Effector memory CD8-positive, alpha-beta T cell (primary cell): ENCODE measurements around the gene BEX5.
A peak's percentile ranks its signal among the peaks of the same experiment; 100 is the strongest.
"Not testable (repeated sequence)": the region's sequence is repeated elsewhere in the genome, so short reads cannot be mapped to it uniquely, and the experiment has no call there.

Experiments used
- ATAC-seq: fragments of 150-1000 bp; cut with Tn5 transposase; replicated peaks from 2 replicates; pipeline ENCODE4 v1.10.0; 2021; ENCODE audit warnings: mild to moderate bottlenecking, moderate library complexity
- DNase-seq, 3 experiments: peaks; one replicate each; pipeline ENCODE4 v3.0.0; 2021
- H3K27ac Mint-ChIP-seq, 2 donors: one replicate each; pipeline ENCODE4 v1.8.0; 2022; ENCODE audit warnings: mild to moderate bottlenecking in 2 of 2, mixed read lengths in 2 of 2, moderate library complexity in 2 of 2
- H3K27me3 Mint-ChIP-seq, 2 donors: one replicate each; pipeline ENCODE4 v1.8.0; 2022; ENCODE audit warnings: mixed read lengths in 2 of 2
- H3K36me3 Mint-ChIP-seq: one replicate; pipeline ENCODE4 v1.8.0; 2022; ENCODE audit warnings: mild to moderate bottlenecking, moderate library complexity, mixed read lengths; ENCODE audit not compliant: insufficient read depth
- H3K4me1 Mint-ChIP-seq, 2 donors: one replicate each; pipeline ENCODE4 v1.8.0; 2022; ENCODE audit warnings: low read depth in 2 of 2, mixed read lengths in 2 of 2
- H3K4me3 Mint-ChIP-seq, 2 donors: one replicate each; pipeline ENCODE4 v1.8.0; 2022; ENCODE audit warnings: mild to moderate bottlenecking in 2 of 2, mixed read lengths in 2 of 2, moderate library complexity in 2 of 2
- H3K9me3 Mint-ChIP-seq, 2 donors: one replicate each; pipeline ENCODE4 v1.8.0; 2022; ENCODE audit warnings: mixed read lengths in 2 of 2
- total RNA-seq, 9 experiments: gene quantifications; one replicate each; lab custom pipeline; 2026; lab: John Stamatoyannopoulos, UW

The BEX5 gene
- 1.6 to 13.0 (median 3.8) reads per million in 9 experiments for total RNA-seq

DNA sequence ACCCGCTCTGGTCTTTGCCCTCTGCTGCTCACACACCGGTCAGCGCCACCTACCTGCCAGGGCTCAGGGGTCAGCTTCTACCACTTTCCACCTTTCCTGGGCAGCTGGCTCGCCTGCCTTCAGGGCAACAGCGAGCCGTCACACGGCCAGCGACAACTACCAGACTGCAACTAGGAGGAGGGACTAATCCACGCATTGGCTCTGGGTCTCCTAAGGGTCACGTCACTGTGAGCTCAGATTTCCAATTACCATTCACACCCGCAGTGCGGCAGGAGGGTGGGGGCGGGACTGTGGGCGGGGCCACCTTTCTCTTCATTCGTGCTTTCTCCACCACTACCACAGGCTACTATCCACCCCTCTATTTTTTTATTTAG is at the start of gene BEX5:
Gene BEX5, minus strand, starts transcription at position 172 of the 374 bp plus-strand sequence. CDS start 1,712 bp downstream, outside the sequence.
- DNase-seq = peak; percentile 24 to 40 (median 35)
- Mint-ChIP-seq H3K9me3 (no peaks in the 10 kb centered on the region), H3K4me1 (peaks cover 15 to 19% of the 10 kb centered on the region in 2 donors), H3K36me3 (peaks cover 8% of the 10 kb centered on the region), H3K27ac (peak within 1 kb of the TSS; percentile 97 to 99), H3K4me3 (peak within 1 kb of the TSS; percentile 90 to 99), H3K27me3 (no peaks in the 10 kb centered on the region)
- ATAC-seq = peak; percentile 95

- DNase-seq (no peak), ATAC-seq (no peak)
- Mint-ChIP-seq H3K9me3 (peaks cover 0 to 4% of the 10 kb centered on the region in 2 donors), H3K4me1 (no peaks in the 10 kb centered on the region), H3K4me3 (no peak overlapping the region), H3K27ac (no peak overlapping the region), H3K27me3 (peaks cover 0 to 9% of the 10 kb centered on the region in 2 donors), H3K36me3 (no peaks in the 10 kb centered on the region)
Observed at GRCh38 chrX:102185967-102186720, 30.4 kb upstream of the BEX5 start.

DNA sequence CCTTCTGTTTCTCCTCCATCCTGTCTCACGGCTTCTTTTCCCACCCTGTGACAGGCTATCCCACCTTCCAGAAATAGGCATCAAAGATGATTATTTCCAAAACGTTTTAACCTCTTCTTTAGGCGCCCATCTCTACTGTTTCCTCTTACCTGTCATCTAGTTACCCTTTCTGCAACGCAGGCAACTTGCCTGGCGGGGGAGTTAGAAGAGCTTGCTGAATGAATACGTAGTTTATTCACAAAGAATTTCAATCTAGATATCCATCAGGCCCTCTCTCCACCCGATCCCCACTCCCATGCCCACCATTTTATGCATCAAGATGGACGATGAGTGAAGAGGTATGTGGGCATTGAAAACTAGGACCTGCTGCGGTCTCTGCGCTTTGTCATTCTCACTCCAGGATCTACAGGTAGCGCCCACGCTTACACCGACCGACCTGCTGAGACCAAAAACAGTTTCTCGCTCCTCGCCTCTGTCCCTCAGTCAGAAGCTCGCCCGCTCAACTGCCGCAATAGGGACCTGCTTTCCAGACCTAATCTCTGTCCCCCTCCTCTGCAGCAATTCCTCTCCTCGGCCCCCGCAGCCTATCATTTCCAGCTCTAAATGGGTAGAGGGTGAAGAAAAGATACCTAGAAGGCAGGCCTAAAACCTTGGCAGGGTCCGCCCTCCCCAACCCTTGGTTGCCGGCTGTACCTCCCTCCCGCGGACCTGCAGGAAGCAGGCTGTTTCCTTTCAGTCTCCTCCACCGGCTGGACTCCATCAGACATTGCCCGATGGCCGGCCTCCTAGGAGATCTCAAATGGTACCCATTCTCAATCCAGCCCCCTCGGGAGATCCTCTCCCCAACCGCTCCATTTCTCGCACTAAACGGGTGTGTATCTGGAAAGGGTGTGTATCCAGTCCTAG is 624 bp downstream of the BEX5 start:
- H3K9me3 Mint-ChIP-seq = no peaks in the 10 kb centered on the region
- peak overlapping the region; percentile 97 to 99 for H3K27ac Mint-ChIP-seq
- H3K4me1 Mint-ChIP-seq = peaks cover 15 to 19% of the 10 kb centered on the region in 2 donors
- DNase-seq = peak in 1 of 3 experiments; percentile 8
- peaks cover 8% of the 10 kb centered on the region for H3K36me3 Mint-ChIP-seq
- no peaks in the 10 kb centered on the region for H3K27me3 Mint-ChIP-seq
- H3K4me3 Mint-ChIP-seq = peak overlapping the region; percentile 90 to 99
- ATAC-seq = peak; percentile 43

- H3K36me3 Mint-ChIP-seq = peaks cover 8% of the 10 kb centered on the region
- H3K9me3 Mint-ChIP-seq = no peaks in the 10 kb centered on the region
- peak overlapping the region; percentile 90 to 99 for H3K4me3 Mint-ChIP-seq
- no peaks in the 10 kb centered on the region for H3K27me3 Mint-ChIP-seq
- peak overlapping the region; percentile 97 to 99 for H3K27ac Mint-ChIP-seq
- ATAC-seq (peak; percentile 7), DNase-seq (peak in 1 of 3 experiments; percentile 1)
- peaks cover 15 to 19% of the 10 kb centered on the region in 2 donors for H3K4me1 Mint-ChIP-seq
Observed at GRCh38 chrX:102154218-102154860, 1.4 kb downstream of the BEX5 start.

GRCh38 chrX:102142274-102142673 is 13.5 kb downstream of the BEX5 start, which contains the start of gene TCEAL6:
TCEAL6 (minus strand) TSS chrX:102142481.
- peaks cover 17 to 30% of the 10 kb centered on the region in 2 donors for H3K27me3 Mint-ChIP-seq
- DNase-seq, H3K4me3 Mint-ChIP-seq, ATAC-seq, H3K9me3 Mint-ChIP-seq, H3K4me1 Mint-ChIP-seq, H3K27ac Mint-ChIP-seq, H3K36me3 Mint-ChIP-seq: not testable (repeated sequence)

DNA sequence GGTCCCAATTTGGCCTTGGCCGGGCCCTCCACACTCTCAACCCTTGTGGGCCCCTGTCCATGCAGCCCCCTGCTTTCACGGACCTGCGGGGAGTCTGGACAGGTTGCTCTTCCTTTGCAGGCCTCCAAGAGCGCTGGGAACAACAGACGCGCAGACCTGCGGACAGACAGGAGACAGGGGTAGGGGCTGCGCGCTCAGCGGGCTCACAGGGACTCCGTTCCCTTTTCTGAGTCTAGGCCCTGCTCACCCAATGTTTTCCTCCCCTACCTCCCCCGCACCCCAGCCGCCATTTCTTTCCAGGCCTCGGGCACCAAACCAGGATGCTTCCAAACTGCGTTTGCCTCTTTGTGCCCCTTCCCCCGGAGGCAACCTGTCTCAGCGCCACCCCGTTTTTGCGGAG is 14.1 kb downstream of the BEX5 start:
- peaks cover 17 to 30% of the 10 kb centered on the region in 2 donors for H3K27me3 Mint-ChIP-seq
- not testable (repeated sequence) for DNase-seq, H3K27ac Mint-ChIP-seq, H3K4me3 Mint-ChIP-seq, H3K9me3 Mint-ChIP-seq, H3K4me1 Mint-ChIP-seq, ATAC-seq, H3K36me3 Mint-ChIP-seq

- ATAC-seq = not testable (repeated sequence)
Observed at GRCh38 chrX:102140876-102141275, 14.9 kb downstream of the BEX5 start.

GRCh38 chrX:102138064-102138463 is 17.7 kb downstream of the BEX5 start:
- Mint-ChIP-seq H3K36me3 (no peaks in the 10 kb centered on the region), H3K27me3 (peaks cover 18 to 28% of the 10 kb centered on the region in 2 donors), H3K9me3 (no peaks in the 10 kb centered on the region), H3K4me3 (no peak overlapping the region), H3K27ac (no peak overlapping the region), H3K4me1 (peaks cover 0 to 3% of the 10 kb centered on the region in 2 donors)
- ATAC-seq (no peak), DNase-seq (no peak)

More at GRCh38 chrX:102140876-102141275, 14.9 kb downstream of the BEX5 start:
- H3K27ac Mint-ChIP-seq, H3K4me3 Mint-ChIP-seq, H3K36me3 Mint-ChIP-seq, H3K9me3 Mint-ChIP-seq, H3K4me1 Mint-ChIP-seq, DNase-seq: not testable (repeated sequence)
- H3K27me3 Mint-ChIP-seq = peaks cover 17 to 30% of the 10 kb centered on the region in 2 donors

DNA sequence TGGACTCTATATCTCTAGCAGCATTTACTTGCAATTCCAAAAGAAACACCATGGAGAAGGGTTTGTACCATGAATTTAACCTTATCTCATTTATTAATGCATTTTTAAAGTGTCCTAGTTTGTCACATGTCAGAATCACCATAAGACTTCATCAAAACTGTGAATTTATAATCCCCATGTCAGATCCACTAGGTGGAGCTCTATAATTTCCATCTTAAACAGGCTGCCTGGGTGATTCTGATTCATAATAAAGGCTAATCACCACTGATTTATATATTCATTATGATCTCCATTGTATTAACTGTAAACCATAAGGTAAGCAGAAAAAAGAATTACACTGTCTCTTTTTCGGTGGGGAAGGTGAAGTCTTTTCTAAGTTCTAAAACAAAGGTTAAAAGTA is 26.3 kb downstream of the BEX5 start:
- H3K4me3 Mint-ChIP-seq = no peak overlapping the region
- H3K27me3 Mint-ChIP-seq = peaks cover 31 to 43% of the 10 kb centered on the region in 2 donors
- H3K4me1 Mint-ChIP-seq = peaks cover 5 to 10% of the 10 kb centered on the region in 2 donors
- peaks cover 4% of the 10 kb centered on the region for H3K36me3 Mint-ChIP-seq
- no peak overlapping the region for H3K27ac Mint-ChIP-seq
- H3K9me3 Mint-ChIP-seq = no peaks in the 10 kb centered on the region
- DNase-seq (no peak), ATAC-seq (no peak)

DNA sequence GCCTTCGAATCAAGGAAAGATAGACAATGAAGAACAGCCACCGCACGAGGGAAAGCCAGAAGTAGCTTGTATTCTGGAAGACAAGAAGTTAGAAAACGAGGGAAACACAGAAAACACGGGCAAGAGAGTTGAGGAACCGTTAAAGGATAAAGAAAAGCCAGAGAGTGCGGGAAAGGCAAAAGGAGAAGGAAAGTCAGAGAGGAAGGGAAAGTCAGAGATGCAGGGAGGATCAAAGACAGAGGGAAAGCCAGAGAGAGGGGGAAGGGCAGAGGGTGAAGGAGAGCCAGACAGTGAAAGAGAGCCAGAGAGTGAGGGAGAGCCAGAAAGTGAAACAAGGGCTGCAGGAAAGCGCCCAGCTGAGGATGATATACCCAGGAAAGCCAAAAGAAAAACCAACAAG is 28.9 kb downstream of the BEX5 start:
- H3K9me3 Mint-ChIP-seq = no peaks in the 10 kb centered on the region
- peaks cover 6 to 10% of the 10 kb centered on the region in 2 donors for H3K4me1 Mint-ChIP-seq
- H3K4me3 Mint-ChIP-seq = no peak overlapping the region
- DNase-seq (no peak), ATAC-seq (no peak)
- no peak overlapping the region for H3K27ac Mint-ChIP-seq
- H3K27me3 Mint-ChIP-seq = peaks cover 35 to 42% of the 10 kb centered on the region in 2 donors
- H3K36me3 Mint-ChIP-seq = peaks cover 4% of the 10 kb centered on the region

DNA sequence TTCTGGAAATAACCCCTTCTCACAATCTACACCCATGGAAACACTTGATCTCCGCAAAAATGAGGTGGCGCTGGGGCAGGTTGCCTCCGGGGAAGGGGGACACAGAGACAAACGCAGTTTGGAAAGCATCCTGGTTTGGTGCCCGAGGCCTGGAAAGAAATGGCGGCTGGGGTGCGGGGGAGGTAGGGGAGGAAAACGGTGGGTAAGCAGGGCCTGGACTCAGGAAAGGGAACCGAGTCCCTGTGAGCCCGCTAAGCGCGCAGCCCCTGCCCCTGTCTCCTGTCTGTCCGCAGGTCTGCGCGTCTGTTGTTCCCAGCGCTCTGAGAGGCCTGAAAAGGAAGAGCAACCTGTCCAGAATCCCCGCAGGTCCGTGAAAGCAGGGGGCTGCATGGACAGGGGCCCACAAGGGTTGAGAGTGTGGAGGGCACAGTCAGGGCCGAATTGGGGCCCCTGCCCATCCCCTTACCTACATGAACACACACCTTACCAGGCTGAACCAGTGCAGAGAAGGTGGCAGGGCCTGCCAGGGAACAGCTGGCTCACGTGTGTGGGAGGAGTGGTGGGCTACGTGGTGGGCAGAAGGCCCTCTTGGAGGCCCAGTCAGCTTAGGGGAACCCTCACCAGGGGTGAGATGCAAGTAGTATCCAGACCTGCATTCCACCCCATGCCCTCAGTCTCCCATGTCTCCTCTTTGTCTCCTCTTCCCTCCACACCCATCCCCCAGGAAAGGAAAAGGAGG is 29.5 kb downstream of the BEX5 start:
- H3K27ac Mint-ChIP-seq, ATAC-seq, H3K36me3 Mint-ChIP-seq, DNase-seq, H3K9me3 Mint-ChIP-seq: not testable (repeated sequence)
- Mint-ChIP-seq H3K27me3 (peaks cover 35 to 42% of the 10 kb centered on the region in 2 donors), H3K4me1 (peaks cover 6 to 10% of the 10 kb centered on the region in 2 donors), H3K4me3 (peak overlapping the region; percentile 35 to 61)

DNA sequence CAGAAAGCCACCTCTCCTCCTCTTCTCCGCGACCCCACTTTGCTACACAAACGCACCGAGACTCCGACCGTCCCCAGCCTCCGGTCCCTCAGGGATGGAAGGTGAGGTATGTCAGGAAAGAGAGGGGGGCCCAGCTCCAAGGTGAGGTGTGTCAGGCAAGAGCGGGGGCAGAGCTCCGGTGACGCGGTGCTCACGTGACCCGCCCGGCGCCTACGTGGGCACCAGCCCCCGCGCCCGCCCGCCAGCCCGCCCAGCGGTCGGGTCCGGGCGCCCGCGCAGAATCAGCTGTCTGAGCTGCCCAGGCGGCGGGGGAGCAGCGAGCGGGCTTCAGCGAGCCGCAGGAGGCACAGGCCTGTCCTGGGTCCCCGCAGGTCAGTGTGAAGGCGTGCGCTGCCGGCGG is 30.3 kb downstream of the BEX5 start, which contains the start of gene TCEAL2:
Gene TCEAL2, plus strand, starts transcription at position 244 of the 400 bp plus-strand sequence. CDS start 1,152 bp downstream, outside the sequence.
- not testable (repeated sequence) for H3K36me3 Mint-ChIP-seq

More for the DNA sequence above, 30.3 kb downstream of the BEX5 start, which contains the start of gene TCEAL2:
- Mint-ChIP-seq H3K4me1 (peaks cover 6 to 10% of the 10 kb centered on the region in 2 donors), H3K27me3 (peaks cover 28 to 35% of the 10 kb centered on the region in 2 donors), H3K4me3 (peak within 1 kb of the TSS; percentile 46 to 61)
- H3K27ac Mint-ChIP-seq, H3K9me3 Mint-ChIP-seq, DNase-seq: not testable (repeated sequence)
- ATAC-seq = peak; percentile 62
